MM.1S (cell line): ENCODE results near the gene PAMR1.

Source experiments
- DNase-seq: peaks from one replicate; pipeline ENCODE4 v3.0.0-alpha.2; 2015
- H2AFZ ChIP-seq: fragments of 300-600 bp; sonication (generic); 2 replicates; pipeline ENCODE4 v1.6.0; 2016; ENCODE audit warnings: antibody characterized with exemption, low read length
- H3F3A ChIP-seq: fragments of 300-600 bp; sonication (generic); 2 replicates; pipeline ENCODE4 v1.6.1; 2016; ENCODE audit warnings: mild to moderate bottlenecking, antibody characterized with exemption, low read length, moderate library complexity, mixed read lengths; ENCODE audit not compliant: insufficient read depth
- H3K27ac ChIP-seq: fragments of 300-600 bp; sonication (generic); 2 replicates; pipeline ENCODE4 v1.5.1; 2016; ENCODE audit warnings: mild to moderate bottlenecking, low read length
- H3K27me3 ChIP-seq: fragments of 300-600 bp; sonication (generic); replicated peaks from 2 replicates; pipeline ENCODE4 v1.6.0; 2016; ENCODE audit warnings: low read length; ENCODE audit not compliant: insufficient read depth
- H3K36me3 ChIP-seq: fragments of 300-600 bp; sonication (generic); replicated peaks from 2 replicates; pipeline ENCODE4 v1.6.1; 2016; ENCODE audit warnings: mild to moderate bottlenecking, low read length, mixed read lengths; ENCODE audit not compliant: insufficient read depth
- H3K4me1 ChIP-seq: fragments of 300-600 bp; sonication (generic); 2 replicates; pipeline ENCODE4 v1.6.1; 2016; ENCODE audit warnings: low read length, mixed read lengths
- H3K4me2 ChIP-seq: fragments of 300-600 bp; sonication (generic); 2 replicates; pipeline ENCODE4 v1.6.0; 2016; ENCODE audit warnings: low read depth, low read length
- H3K4me3 ChIP-seq: fragments of 300-600 bp; sonication (generic); 2 replicates; pipeline ENCODE4 v1.5.1; 2016; ENCODE audit warnings: low read length, mixed read lengths
- H3K79me2 ChIP-seq: fragments of 300-600 bp; sonication (generic); 2 replicates; pipeline ENCODE4 v1.6.1; 2016; ENCODE audit warnings: mixed run types, low read length, mixed read lengths
- H3K9ac ChIP-seq: fragments of 300-600 bp; sonication (generic); 2 replicates; pipeline ENCODE4 v1.6.1; 2016; ENCODE audit warnings: low read length, mixed read lengths
- H3K9me2 ChIP-seq: fragments of 300-600 bp; sonication (generic); replicated peaks from 2 replicates; pipeline ENCODE4 v1.6.1; 2016; ENCODE audit warnings: mild to moderate bottlenecking, low read length, mixed read lengths; ENCODE audit not compliant: insufficient read depth
- H3K9me3 ChIP-seq: fragments of 300-600 bp; sonication (generic); replicated peaks from 2 replicates; pipeline ENCODE4 v1.6.1; 2016; ENCODE audit warnings: mild to moderate bottlenecking, low read length, mixed read lengths; ENCODE audit not compliant: insufficient read depth
- H4K20me1 ChIP-seq: fragments of 300-600 bp; sonication (generic); 2 replicates; pipeline ENCODE4 v1.6.1; 2016; ENCODE audit warnings: mild to moderate bottlenecking, low read length, moderate library complexity, mixed read lengths; ENCODE audit not compliant: insufficient read depth
- EZH2 ChIP-seq: fragments of 300-600 bp; sonication (generic); optimal IDR thresholded peaks from 2 replicates; pipeline ENCODE3; 2017; ENCODE audit warnings: low read depth, mild to moderate bottlenecking, antibody characterized with exemption, low read length, mixed read lengths
- EZH2phosphoT487 ChIP-seq: fragments of 300-600 bp; sonication (generic); IDR thresholded peaks from 2 replicates; pipeline ENCODE4 v1.6.1; 2018; ENCODE audit warnings: antibody characterized with exemption, low read length
- TF ChIP-seq, protein P1 (sequence below): fragments of 300-600 bp; sonication (generic); IDR thresholded peaks from 2 replicates; pipeline ENCODE4 v1.5.1; 2016; ENCODE audit warnings: antibody characterized with exemption, low read length, mixed read lengths

Gene PAMR1

DNA sequence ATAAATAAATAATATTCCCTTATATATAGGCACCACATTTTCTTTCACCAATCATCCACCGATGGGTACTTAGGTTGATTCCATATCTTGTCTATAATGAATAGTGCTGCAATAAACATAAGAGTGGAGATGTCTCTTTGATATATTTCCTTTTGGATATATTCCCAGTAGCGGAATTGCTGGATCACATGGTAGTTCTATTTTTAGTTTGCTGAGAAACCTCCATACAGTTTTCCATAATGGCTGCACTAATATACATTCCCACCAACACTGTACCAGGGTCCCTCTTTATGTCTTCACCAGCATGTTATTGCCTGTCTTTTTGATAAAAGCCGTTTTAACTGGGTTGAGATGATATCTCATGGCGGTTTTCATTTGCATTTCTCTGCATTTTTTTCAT is 23.6 kb downstream of the PAMR1 start:
- no peaks in the 10 kb centered on the region for H3F3A ChIP-seq
- no peaks in the 10 kb centered on the region for H3K79me2 ChIP-seq
- no peak for DNase-seq
- no peaks in the 10 kb centered on the region for H4K20me1 ChIP-seq
- H2AFZ ChIP-seq: no peak overlapping the region
- H3K9me2 ChIP-seq: no peaks in the 10 kb centered on the region
- H3K9ac ChIP-seq: no peak overlapping the region
- H3K4me3 ChIP-seq: no peak overlapping the region
- H3K27ac ChIP-seq: no peak overlapping the region
- TF ChIP-seq, protein P1, sequence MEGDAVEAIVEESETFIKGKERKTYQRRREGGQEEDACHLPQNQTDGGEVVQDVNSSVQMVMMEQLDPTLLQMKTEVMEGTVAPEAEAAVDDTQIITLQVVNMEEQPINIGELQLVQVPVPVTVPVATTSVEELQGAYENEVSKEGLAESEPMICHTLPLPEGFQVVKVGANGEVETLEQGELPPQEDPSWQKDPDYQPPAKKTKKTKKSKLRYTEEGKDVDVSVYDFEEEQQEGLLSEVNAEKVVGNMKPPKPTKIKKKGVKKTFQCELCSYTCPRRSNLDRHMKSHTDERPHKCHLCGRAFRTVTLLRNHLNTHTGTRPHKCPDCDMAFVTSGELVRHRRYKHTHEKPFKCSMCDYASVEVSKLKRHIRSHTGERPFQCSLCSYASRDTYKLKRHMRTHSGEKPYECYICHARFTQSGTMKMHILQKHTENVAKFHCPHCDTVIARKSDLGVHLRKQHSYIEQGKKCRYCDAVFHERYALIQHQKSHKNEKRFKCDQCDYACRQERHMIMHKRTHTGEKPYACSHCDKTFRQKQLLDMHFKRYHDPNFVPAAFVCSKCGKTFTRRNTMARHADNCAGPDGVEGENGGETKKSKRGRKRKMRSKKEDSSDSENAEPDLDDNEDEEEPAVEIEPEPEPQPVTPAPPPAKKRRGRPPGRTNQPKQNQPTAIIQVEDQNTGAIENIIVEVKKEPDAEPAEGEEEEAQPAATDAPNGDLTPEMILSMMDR: no peak
- no peak for TF ChIP-seq EZH2phosphoT487
- TF ChIP-seq EZH2: no peak
- no peaks in the 10 kb centered on the region for H3K9me3 ChIP-seq
- H3K36me3 ChIP-seq: no peaks in the 10 kb centered on the region
- H3K27me3 ChIP-seq: no peaks in the 10 kb centered on the region
- no peaks in the 10 kb centered on the region for H3K4me1 ChIP-seq
- H3K4me2 ChIP-seq: no peak overlapping the region

DNA sequence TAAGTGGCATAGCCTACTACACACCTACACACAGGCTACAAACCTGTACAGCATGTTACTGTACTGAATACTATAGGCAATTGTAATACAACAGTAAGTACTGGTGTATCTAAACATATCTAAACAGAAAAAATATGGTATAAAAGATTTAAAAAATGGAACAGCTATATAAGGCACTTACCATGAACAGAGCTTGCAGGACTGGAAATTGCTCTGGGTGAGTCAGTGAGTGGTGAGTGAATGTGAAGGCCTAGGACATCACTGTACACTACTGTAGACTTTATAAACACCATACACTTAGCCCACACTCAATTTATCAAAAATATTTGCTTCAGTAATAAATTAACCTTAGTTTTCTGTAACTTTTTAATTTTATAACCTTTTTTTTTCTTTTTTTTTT is 24.7 kb downstream of the PAMR1 start:
- Histone ChIP-seq H3K9me2 (no peaks in the 10 kb centered on the region), H3F3A (no peaks in the 10 kb centered on the region), H3K9ac (no peak overlapping the region), H3K4me3 (no peak overlapping the region), H3K27me3 (no peaks in the 10 kb centered on the region), H3K79me2 (no peaks in the 10 kb centered on the region), H3K9me3 (no peaks in the 10 kb centered on the region), H3K4me2 (no peak overlapping the region), H4K20me1 (no peaks in the 10 kb centered on the region), H3K4me1 (no peaks in the 10 kb centered on the region), H3K36me3 (no peaks in the 10 kb centered on the region), H2AFZ (no peak overlapping the region), H3K27ac (no peak overlapping the region)
- no peak for TF ChIP-seq EZH2phosphoT487
- TF ChIP-seq, protein P1: no peak
- TF ChIP-seq EZH2: no peak
- DNase-seq: no peak

DNA sequence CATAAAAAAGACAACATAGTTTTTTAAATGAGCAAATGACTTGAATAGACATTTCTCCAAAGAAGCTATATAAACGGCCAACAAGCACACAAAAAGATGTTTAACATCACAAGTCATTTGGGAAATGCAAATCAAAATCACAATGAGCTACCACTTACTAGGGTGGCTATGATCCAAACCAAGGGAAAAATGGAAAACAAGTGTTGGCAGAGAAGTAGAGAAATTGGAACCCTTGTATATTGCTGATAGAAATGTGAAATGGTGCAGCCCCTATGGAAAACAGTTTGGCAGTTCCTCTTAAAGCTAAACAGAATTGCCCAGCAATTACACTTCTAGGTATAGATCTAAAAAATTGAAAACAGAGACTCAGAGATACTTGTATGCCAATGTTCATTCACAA is 29.0 kb downstream of the PAMR1 start:
- Histone ChIP-seq H3K27me3 (no peaks in the 10 kb centered on the region), H2AFZ (no peak overlapping the region), H3K4me2 (no peak overlapping the region), H4K20me1 (no peaks in the 10 kb centered on the region), H3K36me3 (no peaks in the 10 kb centered on the region), H3K4me3 (no peak overlapping the region), H3K9me3 (no peaks in the 10 kb centered on the region), H3K9me2 (no peaks in the 10 kb centered on the region), H3K9ac (no peak overlapping the region), H3K27ac (no peak overlapping the region), H3K79me2 (no peaks in the 10 kb centered on the region), H3F3A (no peaks in the 10 kb centered on the region), H3K4me1 (no peaks in the 10 kb centered on the region)
- TF ChIP-seq, protein P1: no peak
- TF ChIP-seq EZH2 (no peak), EZH2phosphoT487 (no peak)
- DNase-seq: no peak
